ENCODE measurements around the gene DNMT1.

- no peak for TF ChIP-seq POLR2AphosphoS5 (IDR thresholded peaks at IDR 0.05)
- no peak for TF ChIP-seq POLR2A (IDR thresholded peaks at IDR 0.05)
- TF ChIP-seq, protein P1, sequence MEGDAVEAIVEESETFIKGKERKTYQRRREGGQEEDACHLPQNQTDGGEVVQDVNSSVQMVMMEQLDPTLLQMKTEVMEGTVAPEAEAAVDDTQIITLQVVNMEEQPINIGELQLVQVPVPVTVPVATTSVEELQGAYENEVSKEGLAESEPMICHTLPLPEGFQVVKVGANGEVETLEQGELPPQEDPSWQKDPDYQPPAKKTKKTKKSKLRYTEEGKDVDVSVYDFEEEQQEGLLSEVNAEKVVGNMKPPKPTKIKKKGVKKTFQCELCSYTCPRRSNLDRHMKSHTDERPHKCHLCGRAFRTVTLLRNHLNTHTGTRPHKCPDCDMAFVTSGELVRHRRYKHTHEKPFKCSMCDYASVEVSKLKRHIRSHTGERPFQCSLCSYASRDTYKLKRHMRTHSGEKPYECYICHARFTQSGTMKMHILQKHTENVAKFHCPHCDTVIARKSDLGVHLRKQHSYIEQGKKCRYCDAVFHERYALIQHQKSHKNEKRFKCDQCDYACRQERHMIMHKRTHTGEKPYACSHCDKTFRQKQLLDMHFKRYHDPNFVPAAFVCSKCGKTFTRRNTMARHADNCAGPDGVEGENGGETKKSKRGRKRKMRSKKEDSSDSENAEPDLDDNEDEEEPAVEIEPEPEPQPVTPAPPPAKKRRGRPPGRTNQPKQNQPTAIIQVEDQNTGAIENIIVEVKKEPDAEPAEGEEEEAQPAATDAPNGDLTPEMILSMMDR (IDR thresholded peaks at IDR 0.05), result no peak
Measured at GRCh38 chr19:10205636-10206035, 10.9 kb upstream of the DNMT1 start.
